Peyer's patch (tissue), 4 donors: ENCODE measurements around the gene NT5DC4.

Experiments used
- CTCF ChIP-seq, 6 experiments: fragments of 450-650 bp in 4 of 6; fragments of 200-600 bp in 2 of 6; sonication (generic) in 1 of 6; IDR thresholded peaks; one replicate each; pipeline ENCODE4 v1.5.1; 2017 to 2019; ENCODE audit warnings: antibody characterized with exemption in 6 of 6, mild to moderate bottlenecking in 3 of 6, moderate library complexity in 1 of 6
- POLR2A ChIP-seq, 2 donors: fragments of 450-650 bp; IDR thresholded peaks; one replicate each; pipeline ENCODE4 v1.5.1; 2017; ENCODE audit warnings: antibody characterized with exemption in 2 of 2, mild to moderate bottlenecking in 2 of 2, moderate library complexity in 2 of 2

GRCh38 chr2:112723547-112723940 lies 2.7 kb downstream of the NT5DC4 start:
- TF ChIP-seq CTCF (IDR thresholded peaks at IDR 0.05) (no peak), POLR2A (IDR thresholded peaks at IDR 0.05) (no peak)
